Measurements from ENCODE around the gene GPR139.

The GPR139 gene

DNA sequence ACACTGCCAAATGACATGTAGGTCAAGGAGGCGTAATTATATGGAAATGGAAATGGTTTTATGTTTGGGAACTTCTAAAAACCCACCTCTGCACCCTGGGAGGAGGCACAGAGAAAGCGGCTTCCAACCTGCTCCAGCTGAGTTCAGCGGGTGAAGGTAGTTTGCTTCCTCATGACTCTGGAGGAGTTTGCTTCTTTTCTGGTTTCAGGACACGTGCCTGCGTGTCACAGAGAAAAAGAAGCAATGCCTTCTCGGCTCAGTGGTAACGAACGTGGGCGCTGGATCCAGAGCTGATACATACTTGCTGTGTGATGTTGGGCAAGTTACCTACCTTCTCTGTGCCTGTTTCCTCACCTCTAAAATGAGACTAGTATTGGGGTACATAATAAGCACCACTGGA lies 22.1 kb downstream of the GPR139 start:
- DNase-seq, result no peak

DNA sequence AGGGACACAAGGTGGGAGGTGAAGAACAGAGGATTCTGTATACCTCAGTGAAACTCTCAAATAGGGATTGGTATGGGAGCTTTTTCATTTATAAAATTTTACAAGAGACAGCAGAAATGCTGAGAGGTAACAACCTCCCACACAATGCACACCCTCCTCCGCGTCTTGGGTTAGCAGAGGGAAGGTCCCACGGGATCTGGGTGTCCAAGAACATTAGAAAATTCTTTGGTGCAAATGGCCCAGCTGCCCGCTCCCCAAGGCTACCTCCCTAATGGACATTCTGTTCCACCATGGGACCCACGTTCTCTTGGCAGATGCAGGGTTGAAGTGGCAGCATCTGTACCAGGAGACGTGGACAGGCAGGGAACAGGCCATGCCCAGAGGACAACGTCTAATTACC lies 22.5 kb downstream of the GPR139 start:
- no peak for DNase-seq

DNA sequence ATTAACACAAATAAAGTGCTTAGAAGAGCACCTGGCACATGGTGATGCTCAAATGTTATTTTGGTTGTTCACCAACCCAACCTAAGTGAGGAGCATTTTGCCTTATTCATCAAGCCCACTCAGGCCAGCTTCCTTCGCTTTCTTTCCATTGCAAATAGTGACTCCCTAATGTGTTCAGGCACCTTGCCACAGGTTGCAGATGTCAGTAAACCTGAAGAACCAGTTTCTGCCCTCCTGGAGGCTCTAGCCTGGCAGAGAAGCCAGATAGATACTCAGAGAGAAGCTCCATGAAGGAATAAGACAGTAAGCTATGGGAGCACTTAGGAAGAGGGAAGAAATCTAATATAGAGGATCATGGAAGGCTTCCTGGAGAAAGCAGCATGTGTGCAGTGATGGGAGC lies 23.9 kb downstream of the GPR139 start:
- no peak for DNase-seq

DNA sequence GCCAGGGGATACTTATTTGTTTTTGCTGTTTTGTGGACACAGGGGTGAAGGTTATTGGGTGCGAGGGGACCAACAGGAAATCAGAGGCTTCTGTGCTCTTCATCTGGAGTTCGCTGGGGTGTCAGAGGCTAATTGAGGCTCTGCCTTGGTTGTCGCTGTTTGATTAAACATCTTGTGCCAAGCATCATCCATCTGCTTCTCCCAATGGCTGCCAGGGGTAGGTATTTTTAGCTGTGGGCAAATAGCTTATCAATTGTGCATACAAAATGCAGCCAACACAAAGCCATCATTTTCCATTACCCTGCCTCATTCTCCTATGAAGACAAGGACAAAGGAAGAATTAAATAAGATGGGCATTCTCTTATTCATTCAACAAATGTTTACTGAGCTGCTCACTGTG lies 27.8 kb downstream of the GPR139 start:
- DNase-seq, result no peak

DNA sequence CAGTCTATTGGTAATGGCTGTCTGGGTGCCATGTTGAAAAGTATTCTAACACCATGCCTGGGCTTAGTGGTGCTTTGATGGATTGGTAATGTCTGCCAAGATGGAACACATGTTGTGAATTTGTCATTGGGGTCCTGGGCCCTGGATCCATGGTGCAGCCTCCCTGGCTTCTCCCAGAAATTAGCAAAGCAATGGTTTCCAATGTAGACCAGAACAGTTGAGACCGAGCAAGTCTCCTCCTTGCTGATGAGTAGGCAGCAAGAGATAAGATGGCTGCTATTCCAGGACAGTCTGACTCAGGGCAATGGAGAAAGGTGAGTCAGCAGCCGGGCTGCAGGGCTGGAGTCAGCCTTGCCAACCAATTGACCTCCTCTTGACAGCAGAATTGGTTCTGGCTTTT lies 30.8 kb downstream of the GPR139 start:
- DNase-seq, result no peak

DNA sequence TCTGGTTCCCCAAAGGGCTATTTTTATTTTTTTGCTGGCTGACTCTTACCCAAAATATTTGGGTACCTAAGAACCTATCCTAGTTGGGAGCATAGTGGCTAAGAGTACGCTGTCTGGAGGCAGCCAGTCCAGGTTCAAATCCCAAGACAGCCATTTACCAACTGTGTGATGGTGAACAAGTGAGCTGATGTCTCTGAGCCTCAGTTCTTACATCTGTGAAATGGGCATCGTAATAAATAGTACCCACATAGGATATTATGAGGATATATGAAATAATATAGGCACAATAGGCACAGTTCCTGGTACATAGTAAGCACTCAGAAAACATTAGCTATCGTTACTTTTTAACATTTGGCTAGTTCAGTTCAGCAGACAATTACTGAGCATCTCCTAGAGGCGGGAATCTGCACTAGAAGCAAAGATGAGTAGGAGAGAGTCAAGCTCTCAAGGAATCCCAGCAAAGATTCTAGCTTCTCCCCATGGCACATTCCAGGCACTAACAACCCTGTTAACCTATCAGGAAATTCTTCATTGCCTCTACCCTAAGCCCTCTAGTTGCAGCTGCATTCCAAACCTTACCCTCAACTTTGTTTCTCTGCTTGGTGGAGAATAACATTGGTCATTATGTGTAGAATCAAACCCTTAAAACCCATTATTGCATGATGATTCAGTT lies 31.6 kb downstream of the GPR139 start:
- no peak for DNase-seq

DNA sequence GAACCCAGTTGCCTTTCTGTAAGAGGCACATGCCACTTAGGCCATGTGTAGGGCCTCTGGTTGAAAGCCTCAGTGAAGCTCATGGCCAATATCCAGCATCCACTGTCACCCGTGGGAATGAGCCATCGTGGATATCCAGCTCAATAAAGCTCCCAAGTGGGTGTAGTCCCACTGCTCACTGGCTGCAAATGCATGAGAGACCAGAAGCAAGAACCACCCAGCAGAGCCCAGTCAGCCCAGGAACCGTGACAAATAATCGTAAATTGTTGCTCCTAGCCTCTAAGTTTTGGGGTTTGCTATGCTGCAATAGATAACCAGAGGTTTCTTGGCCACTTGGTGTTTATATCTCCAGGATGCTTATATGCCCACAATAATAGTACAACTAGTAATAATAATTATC lies 33.7 kb downstream of the GPR139 start:
- no peak for DNase-seq

DNA sequence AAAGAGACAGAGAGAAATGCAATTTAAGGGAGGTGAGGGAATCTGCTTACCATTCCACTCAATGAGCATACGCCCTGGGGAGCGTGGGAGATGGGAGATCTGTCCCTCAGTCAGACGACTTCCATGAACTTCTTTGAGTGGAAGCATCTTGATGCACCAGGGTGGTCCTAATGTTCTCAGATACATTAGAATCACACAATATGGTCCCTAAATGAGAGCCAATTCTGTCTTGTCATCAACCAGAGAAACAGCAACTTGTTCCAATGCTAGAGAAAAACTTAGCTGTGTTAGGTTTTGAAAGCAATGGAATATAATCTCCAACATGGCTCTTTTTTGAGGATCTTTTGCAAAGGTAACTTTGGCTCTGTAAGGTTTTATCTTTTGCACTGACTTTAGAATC lies 44.1 kb downstream of the GPR139 start:
- DNase-seq, result no peak

DNA sequence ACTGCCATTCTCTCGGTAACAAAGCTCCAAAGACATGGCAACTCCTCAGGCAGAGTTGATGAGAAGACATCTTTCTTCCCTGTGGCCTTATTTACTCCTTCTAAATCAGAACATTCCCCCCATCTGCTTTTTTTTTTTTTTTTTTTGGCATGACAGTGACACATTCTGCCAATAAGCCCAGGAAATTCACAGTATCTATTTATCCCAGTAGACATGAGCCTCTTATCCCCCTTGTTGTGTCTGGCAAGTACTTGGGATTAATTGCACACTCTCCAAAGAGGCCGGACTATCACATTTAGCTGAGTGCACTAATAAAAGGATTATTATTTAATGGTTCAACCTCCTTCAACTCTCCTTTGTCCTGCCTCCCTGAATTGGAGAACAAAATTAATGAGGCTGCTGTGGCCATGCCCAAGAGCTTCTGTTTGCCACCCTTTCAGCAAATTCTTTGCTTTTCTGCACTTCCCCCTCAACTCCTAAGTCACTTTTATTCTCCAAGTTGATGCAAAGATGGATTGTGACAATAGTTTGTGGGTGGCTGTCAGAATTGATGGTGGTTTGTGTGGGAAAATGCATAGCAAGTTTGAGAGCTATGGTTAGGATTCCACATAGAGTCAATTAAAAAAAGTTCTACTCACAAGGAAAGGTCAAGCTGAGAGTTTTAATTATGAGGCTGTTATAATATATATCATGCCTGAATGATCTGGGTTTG lies 47.2 kb downstream of the GPR139 start:
- DNase-seq, result no peak

DNA sequence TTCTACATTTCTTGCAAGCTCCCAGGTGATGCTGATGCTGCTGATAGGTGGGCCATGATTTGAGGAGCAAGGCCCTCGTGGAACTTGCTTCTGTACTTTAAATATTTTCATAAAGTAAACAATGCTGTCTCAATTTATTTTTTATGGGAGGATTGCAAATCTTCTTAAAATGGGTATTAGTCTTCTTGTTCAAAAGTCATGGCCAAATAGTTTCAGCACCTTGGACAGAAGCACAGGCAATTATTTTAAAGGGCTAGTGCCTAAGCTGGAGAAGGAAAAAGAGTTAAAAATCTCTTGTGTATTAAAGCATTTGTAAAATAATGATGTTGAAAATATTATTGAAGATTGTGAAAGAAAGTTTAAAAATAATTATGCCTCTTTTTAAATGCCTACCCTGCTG lies 50.5 kb downstream of the GPR139 start:
- DNase-seq, result no peak

DNA sequence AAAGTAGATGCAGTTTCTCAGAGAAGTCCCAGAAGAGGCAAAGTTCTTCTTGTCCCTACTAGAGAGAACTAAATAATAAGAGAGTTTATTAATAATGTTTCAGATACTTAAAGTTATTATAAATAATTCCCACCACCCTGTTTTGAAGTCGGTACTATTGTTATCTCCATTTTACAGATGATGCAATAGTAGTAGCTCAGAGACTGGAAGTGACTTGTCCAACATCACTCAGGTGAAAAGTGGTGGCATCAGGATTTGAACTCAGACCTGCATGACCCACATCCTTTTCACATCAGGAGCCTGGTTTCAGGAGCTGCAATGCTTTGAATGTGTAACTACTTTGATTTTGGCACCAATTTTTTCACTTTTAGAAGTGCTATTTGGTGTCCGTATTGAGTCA lies 52.7 kb downstream of the GPR139 start:
- no peak for DNase-seq

DNA sequence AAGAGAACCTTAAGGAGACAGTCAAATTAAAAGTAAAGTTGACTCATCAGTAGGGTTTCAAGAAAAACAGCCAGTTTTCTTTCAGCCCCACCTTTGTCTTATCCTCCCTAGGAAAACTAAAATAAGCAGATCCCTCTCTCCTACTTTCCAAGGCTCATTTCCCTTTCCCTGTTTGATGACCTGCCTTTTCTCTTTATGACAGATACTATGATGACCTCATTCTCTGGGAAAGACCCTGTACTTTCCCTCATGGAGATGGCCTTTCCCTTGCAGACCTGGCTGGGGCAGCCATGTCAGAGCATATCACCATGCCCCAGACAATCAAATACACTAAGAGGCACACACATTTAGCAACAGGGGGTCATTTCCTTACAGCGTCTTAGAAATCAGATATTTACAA lies 53.6 kb downstream of the GPR139 start:
- no peak for DNase-seq

DNA sequence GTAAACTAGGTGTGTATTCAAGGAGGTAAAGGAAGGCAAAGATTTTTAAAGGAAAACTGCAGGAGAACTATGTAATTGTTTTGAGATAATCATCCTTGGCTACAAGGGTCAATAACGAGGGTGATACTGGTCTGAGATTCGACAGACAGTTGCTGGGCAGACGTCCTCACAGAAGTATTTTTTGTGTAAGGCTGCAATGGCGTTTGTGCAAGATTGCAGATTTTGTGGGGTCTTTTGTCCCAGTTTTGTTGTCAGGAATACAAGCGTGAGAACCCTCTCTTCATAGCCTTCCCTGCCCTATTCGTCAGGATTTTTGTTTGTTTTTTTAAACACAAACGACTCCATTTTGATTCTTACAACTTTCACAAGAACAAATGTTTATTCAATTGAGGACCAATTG lies 57.5 kb downstream of the GPR139 start:
- DNase-seq, result no peak

DNA sequence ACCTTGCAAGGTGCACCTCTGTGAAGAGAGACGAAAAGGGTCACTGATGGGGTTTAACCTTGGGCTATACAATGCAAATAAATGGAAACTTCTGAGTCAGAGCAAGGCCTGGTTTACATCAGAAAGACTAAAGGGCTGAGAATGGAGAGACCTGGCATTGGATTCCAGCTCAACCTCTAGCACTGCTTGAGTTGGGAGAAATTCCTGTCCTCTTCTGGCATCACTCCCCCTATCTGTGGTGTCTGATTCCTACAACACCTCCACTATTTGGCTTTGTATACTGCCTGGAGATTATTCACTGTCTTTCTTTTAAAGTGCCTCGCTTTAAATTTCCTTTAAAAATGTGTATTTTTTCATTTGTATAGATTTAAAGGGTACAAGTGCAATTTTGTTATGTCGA lies 68.8 kb downstream of the GPR139 start:
- DNase-seq, result no peak

DNA sequence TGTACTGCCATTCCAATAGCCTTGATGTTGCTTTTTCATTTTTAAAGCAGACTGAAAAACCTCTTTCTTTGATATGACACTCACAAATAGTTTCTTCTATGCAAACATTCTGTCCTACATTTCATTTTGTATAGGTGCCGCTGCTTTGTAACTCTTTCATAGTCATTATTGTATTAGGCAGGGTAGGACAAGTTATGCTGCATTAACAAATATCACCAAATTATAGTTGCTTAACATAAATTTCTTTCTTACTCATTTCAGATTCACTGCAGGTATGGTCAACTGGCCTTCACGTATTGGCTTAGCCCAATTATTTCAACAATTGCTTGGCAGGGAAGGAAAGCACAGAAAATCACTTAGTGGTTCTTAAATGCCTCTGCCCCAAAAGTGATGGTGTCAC lies 70.8 kb downstream of the GPR139 start:
- no peak for DNase-seq

DNA sequence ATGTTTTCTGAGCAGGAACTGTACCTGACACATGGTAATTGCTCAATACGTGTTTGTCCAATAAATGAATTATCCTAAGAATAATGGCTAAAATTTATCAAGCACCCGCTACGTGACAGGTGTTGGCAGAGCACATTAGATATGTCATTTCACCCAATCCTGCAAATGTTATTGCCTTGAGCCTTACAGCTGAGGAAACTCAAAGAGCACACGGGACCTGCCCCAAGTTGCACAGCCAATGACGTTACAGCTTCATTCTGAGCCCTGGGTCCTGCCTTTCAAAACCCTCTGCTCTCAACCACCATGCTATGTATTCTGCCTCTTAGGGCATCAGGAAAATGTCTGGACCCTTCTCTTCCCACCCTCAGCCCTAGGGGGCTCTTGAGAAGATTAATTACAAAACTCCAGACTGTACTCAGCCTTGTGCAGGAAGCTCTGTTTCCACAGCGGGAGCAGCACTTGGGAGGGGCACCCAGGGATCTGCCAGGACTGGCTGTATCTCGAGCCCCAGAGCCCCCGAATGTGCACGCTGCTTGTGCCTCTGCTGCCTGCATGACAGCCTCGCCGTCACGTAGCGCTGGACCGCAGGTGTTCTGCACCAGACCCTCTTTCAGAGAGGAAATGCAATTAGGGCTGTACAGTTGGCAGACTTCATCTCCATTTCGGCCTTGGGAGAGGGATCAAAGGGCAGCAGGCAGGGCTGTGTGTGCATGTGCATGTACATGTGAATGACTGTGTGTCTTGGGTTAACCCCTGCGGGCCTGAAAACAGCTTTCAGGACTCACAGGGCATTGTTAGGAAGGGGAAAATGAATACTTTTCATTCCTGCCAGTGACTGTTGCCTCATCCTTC lies 71.6 kb downstream of the GPR139 start:
- no peak for DNase-seq

DNA sequence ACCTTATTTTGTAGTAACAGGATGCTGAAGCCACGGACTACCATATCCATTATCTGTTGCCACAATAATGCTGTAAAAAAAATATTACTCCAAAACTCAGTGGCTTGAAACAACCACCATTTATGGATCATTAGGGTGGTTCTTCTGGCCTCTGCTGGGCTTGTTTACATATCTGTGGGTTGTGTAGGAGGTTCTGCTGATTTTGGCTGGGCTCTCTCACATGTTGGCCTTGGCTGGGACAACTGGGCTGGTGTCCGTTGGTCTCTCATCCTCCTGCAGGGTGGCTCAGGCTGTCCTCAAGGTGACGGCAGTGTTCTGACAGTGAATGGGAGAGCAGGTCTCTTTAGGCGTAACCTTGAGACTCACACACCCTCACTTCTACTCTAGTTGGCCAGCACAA lies 76.0 kb downstream of the GPR139 start:
- DNase-seq, result no peak

DNA sequence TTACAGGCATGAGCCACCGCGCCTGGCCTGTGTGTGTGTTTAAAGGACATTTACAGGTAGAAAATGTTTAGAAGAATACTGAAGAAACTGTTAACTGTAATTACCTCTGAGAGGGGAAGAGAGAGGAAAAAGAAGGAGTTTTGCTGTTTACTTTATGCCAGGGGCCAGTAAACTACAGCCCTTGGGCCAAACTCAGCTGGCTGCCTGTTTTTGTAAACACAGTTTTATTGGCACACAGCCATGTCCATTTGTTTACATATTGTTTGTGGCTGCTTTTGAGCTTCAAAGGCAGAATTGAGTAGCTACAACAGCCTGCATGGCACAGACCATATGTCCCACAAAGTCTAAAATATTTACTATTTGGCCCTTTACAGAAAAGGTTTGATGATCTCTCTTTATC lies 76.4 kb downstream of the GPR139 start:
- DNase-seq, result no peak

DNA sequence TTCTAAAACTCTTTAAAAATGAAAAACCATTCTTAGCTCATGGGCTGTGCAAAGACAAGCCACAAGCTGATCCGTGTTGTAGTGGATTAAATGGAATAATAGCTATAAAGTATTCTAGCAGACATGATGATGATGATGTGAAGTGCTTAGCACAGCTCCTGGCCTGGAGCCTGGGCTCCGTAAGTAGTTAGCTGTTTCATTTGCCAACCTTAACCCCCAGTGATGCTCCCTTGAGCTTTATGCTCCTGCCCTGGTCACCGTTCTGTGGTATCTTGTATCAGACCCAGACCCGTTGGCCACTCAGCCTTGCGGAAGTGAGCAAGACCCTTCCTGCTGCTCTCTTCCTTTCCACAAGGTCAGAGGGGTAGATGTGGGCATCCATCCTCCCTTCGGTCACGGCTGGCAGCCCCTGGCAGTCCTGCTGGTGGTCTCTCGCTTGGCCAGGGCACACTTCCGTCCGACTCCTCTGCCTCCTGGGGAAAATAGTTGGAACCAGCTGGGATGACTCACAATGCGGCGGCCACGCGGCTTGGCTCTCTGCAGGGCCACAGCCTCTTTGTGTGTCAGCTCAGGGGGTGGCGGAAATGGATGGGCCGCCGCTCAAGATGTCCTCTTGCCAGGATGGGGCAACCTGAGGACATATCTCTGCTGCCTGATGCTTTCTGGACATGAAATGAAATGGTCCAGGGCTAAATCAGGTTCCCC lies 79.1 kb downstream of the GPR139 start:
- no peak for DNase-seq

DNA sequence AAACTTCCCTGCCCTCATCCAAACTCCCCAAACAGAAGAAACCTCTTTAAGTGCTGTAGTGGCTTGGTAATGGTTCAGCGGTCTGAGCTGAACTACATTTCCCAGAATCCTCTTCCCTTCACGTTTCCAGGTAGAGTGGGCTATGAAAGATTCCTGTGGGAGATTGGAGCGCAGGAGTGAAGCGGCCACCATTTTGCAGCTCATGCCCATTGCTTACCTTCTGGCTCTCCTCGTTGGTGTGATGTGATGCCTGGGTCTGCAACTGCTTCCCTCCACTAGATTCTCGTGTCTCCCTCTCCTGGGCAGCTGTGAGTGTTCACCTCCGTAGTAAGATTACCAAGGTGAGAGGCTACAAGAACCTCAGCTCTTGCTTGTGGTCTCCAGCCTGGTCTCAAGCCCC lies 82.1 kb downstream of the GPR139 start:
- no peak for DNase-seq

DNA sequence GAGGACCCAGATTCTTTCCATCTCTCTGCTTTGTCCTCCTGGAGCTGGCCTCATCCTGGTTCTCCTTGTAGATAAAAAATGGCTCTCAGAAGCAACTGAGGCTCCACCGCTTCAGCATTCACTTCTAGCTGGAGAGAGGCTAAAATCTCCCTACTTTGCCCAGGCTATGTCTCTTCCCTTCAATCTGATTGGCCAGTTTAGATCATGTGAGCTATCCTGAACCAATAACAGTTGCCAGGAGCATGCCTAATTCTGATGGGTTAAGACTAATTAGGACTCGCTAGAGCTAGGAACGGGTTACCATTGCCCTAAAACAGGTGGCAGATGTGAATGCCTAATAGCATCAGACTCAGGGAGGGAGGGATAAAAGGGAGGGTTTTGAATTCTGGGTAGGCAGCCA lies 89.6 kb downstream of the GPR139 start:
- no peak for DNase-seq

Measured in GOT3 (cell line).